GM12891 (cell line): ENCODE measurements around the gene AGMO.

Experiments
- PAX5 ChIP-seq: IDR thresholded peaks from 2 replicates; pipeline ENCODE4 v1.6.1; 2011; ENCODE audit warnings: low read length, moderate library complexity, mild to moderate bottlenecking; ENCODE audit not compliant: insufficient read depth, severe bottlenecking
- POLR2A ChIP-seq: IDR thresholded peaks from 2 replicates; pipeline ENCODE4 v1.6.1; 2011; ENCODE audit warnings: low read depth, low read length, control low read depth
- POLR2AphosphoS5 ChIP-seq: IDR thresholded peaks from 2 replicates; pipeline ENCODE4 v1.6.1; 2011; ENCODE audit warnings: low read depth, low read length, control low read depth
- TAF1 ChIP-seq: IDR thresholded peaks from 2 replicates; pipeline ENCODE4 v1.6.1; 2011; ENCODE audit warnings: low read depth, low read length, control low read depth

DNA sequence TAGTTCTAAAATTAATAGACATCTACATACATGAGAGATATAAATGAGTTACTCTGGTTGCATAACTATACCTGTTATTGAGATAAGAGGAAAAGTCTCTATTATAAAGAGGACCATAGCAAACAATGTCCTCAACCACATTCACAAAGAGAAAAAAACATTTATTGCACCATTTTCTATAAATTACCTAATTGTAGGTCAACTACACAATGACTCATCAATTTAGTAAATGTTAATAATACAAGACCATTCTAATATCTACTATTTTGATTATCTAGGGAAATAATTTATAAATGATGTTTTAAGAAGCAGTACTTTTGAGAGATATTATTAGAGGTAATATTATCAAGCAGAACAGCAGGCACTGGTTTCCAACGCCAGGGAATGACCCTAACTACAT lies 246.1 kb downstream of the AGMO start:
- TF ChIP-seq POLR2AphosphoS5 (no peak), POLR2A (no peak), PAX5 (no peak), TAF1 (no peak)
